GM21576 (cell line): Measurements from ENCODE around the gene PDE2A.

Source experiments
- ATAC-seq: cut with Tn5 transposase; IDR thresholded peaks from one replicate; pipeline ENCODE4 v1.9.1; 2021; ENCODE audit warnings: mild to moderate bottlenecking, moderate library complexity; ENCODE audit not compliant: unreplicated experiment

PDE2A gene

DNA sequence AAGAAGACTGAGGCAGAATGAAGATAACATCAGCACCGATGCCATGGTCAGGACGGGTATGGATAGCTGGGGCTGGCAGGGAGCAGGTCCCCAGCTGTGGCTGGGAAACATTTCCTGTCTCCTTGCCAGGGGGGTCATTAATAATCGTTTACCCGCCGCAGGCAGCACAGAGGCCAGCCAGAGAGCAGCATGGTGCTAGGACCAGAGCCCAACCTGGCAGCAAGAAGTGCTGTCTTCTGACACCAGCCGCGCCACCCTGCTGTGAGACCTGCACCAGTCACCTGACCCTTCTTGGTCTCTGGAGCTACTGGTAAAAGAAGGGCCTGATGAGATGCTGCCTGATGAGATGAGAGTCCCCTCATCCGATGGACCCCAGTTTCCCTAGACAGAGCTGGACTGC is 36.3 kb downstream of the PDE2A start:
- ATAC-seq, result no peak

DNA sequence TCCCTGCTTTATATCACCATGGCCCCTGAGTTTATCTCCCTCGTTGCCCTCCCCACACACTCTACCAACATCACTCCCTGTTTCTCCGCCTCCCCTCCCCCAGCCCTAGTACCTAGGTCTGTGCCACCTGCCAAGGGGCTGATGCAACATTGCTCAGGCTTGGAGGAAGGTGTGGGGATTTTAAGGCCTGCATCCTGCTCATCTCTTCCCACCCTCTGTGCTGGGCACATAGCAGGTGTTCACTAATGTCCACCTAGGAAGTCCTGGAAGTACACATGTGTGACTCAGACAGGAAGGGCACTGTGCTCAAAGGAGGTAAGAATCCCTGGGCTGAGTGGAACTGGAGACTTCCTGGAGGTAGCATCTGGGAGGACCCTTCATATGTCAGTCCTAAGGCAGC is 37.0 kb downstream of the PDE2A start:
- ATAC-seq, result no peak

DNA sequence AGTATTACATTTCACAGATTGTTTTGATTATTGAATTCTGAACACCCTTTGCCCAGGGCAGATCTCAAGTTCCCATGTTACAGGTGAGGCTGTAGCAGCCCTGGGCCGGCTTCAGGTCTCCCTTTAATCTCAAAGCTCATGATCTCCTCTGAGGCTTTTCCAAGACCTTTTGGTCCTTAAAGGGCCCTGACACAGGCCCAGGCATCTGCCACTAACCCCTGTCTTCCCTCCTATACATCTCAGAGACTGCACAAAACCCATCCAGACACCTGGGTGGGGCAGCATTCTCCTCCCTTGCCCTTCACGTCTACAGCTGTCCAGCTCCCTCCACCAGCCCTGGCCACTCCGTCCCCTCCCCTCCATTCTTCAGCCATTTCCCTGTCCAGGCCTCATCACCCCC is 37.8 kb downstream of the PDE2A start:
- ATAC-seq, result no peak

DNA sequence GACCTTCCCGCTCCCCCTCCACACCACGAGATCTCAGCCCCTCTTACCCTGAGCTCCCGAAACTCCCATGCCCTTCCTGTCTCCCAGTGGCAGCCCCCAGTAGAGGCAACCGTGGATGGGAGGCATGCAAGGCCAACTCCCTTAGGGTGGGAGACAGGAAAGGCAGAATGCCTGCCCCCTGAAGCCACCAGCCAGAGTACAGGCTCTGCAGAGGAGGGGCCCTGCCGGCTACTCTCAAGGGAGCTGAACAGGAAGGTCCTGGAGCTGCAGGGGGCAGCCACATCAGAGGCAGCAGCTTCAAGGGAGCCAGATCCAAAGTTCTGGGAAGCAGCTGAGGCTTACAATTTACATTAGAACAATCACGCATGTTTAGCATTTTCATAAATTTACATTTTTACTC is 38.3 kb downstream of the PDE2A start:
- ATAC-seq, result no peak

DNA sequence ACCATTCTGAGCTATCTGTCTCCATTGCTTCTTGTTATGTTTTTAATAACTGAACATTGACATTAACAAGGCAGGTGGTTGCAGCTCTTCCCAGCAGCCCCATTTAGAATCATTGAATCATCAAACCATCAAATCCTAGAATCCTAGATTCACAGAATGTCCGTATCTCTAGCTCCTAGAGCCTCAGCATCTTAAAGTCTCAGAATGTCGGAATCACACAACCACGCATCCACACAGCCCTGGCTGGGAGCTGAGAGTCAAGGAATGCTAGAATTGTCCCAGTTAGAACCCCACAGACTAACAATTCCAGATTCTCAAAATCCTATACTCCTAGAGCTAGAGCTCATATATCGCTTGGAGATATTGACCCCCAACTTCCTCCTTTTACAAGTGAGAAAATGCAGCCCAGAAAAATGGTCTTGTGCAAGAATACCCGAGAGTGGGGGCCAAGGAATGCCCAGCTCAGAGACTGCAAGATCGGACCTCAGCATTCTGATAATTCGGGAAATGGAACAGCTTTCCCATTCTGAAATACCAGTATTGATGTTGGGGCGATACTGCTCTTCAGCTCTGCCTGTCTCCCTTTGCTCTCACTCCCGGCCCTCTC is 38.8 kb downstream of the PDE2A start:
- no peak for ATAC-seq

DNA sequence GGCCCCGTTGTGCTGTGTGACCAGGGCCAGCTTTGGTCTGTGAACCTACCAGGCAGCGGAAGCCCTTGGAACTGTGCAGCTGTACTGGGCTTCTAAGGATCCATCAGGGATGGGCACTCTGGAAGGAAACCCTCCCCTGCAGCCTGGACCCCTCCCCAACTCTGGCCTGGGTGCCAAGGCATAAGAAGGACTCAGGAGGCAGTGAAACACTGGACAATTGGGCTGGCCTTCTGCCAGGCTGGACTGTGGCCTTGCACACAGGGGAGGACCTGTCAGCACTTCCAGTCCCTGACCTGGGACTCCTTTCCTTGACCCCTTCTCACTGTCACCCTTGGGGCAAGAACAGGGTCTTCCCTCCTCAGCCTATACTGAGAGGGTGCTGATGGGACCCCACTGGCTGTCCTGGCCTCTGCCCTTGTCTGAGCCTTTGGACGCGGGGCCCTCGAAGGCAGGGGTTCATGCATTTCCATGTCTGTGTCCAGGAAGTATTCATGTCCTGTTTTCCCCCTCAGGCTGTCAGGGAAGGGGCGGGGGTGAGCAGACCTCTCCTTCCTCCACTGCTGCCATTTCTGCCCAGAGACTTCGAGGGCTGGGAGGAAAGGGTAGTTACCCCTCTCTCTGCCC is 39.6 kb downstream of the PDE2A start:
- ATAC-seq, result no peak

DNA sequence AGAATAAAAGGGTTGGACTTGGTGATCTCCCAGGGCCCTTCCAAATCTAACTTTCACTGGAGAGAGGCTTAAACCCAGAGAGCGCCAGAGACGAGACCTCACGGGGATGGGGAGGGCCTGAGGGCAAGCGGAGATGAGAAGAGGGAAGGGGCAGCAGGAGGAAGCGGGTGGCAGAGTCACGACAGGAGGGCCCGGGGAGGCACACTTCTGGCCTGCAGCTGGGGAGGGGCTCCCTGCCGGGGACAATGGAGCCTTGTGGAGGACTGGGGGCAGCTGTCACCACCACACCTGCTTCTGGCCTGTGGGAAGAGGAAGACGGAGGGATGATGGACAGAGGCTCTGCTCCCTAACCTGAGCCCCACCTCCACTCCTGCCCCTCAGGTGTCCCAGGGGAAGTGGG is 40.2 kb downstream of the PDE2A start:
- ATAC-seq, result no peak

DNA sequence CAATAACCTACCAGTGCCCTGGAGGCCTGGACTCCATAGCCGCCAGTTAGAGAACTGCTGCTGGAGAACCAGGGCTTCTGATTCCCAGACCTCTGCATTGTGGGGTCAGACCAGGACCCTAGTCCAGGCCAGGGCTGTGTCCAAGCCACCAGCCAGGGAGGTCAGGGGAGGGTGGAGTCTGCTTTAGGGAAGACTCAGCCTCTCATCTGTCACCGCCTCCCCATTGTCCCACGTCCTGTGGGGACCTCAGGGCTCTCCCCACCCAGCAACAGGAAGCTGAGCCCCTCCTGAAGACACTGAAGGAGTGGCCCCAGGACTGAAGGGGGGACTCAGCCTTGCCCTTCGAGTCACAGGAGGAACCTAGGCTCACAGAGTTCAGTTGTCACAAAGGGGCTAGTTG is 41.2 kb downstream of the PDE2A start:
- ATAC-seq, result no peak

DNA sequence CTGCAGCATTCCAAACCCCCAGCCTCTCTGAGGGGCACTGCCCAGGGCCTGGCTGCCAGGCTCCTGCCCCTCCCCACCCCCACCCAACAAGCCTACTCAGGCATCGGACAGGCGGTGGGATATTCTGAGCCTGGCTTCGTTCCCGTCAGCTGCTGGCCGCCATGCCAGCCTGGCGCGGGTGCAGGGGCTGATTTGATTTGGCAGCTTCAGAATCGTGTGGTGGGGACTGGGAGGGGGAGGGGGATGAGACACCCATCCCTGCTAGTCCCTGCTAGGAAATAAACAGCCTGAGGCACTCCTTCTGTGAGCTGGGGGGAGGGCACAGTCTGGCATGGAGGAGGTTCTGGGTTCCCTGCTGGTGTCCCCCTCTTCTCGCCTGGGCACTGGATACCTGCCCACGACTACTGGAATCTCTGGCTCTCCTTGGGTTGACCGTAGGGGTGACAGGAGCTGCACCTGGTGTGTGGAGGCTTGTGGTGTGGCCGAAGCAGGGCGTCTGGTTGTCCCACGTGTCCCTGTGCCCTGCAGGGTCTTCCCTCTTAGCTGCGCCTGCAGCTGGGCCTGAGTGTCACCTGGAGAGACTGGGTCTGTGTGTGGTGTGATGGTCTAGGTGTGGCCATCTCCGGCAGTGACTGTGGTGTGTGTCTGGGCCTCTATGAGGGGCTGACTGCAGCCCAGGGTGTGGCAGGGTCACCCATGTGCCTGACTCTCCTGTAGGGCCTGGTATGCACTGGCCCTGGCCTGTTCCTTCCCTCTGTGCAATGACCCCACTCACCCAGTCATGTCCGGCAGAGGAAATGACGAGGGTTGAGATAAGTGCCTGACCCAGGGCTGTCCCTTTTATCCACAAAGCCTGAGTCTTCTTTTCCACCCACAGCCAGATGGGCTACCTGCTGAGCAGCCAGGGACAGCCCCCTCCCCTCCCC is 42.2 kb downstream of the PDE2A start:
- ATAC-seq, result no peak

DNA sequence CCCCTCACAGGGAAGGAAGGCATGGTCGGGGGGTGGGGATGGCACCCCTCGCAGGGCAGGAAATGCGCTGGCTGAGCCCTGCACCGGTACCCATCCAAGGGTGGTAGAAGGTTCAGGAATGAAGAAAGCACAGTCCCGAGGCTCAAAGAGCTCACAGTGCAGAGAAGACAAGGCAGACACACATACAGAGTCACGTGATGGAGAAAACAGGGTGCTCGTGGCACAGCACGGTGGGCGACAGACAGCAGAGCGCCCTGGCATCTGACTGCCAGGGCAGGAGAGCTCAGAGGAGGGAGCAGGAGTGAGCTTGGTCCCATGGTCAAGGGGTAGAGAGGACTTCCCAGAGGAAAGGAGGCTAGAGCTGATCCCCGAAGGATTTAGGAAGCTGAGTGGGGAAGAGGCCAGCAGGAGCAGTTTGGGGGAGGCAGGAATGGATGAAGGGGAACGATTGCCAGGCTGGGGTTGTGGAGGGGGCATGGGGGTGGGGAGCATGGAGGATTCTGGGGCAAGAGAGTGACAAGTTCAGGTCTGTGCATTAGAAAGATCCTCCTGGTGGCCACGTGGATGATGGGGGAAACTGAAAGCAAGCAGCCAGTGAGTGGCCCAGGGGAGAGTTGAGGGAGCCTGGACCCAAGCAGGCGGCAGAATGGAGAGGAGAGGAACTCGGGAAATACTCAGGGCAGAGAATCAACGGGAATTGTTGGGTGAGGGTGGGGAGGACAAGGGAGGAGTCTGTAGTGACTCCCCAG is 43.9 kb downstream of the PDE2A start:
- ATAC-seq, result no peak

DNA sequence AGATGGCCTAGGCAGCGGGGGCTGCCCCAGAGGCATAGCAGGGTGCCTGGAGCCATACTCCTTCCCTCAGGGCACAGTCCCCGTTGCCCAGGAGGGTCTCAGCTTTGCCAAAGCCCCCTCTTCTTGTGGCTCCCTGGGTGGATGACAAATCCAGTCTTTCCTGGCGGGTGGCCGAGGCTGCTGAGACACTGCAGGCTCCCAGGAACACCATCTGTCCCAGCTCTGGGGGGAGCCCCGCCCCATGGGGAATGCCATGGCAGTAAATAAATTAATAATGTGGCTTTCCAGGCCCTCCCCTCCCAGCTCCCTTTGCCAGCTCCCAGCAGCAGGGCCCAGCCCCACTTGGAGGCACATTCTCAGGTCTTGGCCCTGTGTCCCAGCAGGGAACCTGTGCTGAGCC is 45.0 kb downstream of the PDE2A start:
- no peak for ATAC-seq

DNA sequence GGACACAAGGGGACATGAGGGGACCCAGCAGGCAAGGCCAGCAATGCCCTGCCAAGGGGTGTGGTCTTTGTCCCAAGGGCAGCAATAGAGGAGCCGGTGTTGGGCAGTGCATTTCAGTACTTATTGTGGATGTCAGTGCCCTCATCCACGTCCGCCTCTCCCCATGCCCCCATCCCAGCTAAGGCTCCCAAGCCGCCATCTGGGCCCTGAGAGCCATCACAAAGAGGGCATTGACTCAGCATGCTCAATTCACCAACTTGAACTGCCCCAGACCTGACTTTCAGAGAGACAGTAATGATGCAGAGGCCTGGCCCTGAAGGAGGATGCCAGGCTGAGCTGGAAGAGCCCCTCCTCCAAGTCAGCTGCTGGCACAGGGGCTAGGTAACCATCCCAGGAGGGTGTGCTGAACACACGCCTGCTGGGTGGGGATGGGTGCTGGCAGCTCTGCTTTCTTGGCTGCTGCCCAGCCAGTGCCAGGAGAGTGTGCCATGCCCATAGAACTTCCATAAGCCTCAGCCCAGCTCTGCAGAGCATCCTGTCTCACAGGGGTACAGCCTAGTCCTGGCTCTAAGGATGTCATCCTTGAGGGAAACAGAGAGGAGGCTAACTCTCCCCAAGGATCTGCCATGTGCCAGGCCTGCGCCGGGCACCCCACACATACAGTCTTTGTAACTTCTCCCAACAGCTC is 46.5 kb downstream of the PDE2A start:
- ATAC-seq, result no peak

DNA sequence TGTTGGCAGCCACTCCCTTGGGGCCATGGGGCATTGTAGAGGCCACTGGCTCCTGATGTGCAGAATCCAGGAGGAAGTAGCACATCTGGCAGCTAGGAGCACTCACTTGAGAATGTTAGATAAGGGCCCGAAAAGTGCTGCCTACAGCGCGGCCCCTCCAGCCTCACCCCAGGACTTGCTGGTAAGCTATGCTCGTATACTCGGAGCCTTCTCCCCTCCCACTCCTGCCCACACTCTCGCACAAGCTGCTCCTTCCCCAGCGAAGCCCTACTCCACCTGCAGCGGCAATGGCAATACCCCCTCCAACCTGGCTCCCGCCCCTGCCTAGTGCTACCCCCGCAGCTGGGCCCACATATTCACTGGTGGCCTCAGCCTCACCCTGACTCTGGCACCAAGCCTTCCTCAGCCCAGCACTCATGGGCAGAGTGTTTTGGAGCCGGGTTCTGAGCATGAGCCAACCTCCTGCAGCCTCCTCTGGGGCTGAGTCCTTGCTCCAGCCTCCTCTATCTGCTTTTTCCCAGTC is 47.7 kb downstream of the PDE2A start:
- ATAC-seq, result no peak

DNA sequence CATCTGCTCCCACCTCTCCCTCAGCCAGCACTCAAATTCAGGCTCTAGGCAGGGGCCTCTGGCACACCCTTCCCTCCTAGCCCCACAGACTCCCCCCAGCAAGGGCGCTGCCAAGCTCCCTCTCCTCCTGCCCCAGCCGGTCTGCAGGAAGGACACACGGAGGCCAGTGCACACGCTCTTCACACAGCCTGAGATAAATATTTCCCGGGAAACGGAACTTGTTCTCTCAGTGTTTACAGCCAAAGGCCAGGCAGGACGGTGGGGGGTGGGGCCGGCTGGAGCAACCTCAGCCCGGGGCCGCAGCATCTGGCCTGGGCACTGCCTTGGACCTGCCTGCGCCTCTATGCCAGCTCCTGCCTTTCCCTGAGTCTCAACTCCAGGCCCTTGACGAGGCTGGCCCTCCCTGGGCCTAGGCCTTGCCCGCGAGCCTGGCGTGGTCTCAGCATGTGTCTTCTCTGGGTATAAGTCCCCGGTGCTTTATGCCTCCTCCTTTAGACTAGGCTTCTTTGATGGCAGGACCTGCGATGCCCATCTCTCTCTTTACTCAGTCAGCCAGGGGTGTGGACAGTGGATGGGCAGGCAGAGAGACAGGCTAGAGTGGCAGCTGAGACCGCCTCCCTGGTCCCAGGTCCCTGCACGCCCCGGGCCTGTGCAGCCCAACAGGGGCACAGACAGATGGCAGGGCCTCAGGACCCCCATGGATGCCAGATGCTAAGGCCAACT is 48.4 kb downstream of the PDE2A start:
- ATAC-seq, result no peak

DNA sequence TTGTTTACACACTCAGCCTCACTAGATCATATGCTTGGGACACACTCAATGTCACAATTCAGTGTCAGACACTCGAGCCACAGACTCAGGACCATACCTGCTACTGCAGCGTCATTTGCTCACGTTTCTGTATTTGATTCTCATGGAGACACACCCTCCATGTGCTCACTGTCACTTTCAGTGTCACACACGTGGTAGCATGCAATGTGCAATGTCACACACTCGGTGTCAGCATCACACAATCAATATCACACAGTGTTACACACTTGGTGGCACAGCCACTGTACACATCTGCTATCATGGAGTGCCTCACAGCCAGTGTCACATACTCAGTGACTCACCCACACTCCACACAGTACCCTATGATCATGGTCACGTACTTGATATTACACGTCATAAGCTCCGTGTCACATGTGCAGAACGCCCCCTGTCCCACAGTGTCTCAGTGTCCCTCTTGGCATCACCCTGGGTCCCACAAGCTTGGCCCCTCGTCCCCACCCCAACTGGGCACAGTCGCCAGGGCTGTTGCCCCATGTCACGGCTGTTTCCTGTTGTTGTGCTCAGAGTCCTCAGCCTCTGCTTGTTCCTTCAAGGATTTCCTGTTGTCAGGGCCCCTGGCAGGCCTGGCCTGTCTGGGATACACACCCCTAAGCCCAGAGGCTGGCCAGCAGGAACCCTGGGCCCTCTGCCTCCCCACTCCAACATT is 49.6 kb downstream of the PDE2A start:
- ATAC-seq, result no peak

DNA sequence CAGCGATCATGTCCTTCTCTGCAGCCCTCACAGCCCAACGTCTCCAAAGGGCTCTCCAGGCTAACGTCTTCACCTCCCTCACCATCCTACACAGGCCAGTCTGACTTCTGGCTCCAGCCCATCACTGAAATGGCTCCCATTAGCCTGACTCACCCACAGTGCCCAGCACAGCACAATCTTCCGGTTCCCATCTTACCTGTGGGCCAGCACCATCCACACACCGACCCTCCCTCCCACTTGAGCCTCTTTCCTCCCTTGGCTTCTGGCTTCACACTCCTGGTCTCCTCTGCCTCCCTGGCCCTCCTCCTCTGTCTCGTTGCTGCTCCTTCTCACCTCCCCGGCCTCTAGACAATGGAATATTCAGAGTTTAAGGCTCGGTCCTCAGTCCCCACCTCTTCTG is 51.2 kb downstream of the PDE2A start:
- ATAC-seq, result no peak

DNA sequence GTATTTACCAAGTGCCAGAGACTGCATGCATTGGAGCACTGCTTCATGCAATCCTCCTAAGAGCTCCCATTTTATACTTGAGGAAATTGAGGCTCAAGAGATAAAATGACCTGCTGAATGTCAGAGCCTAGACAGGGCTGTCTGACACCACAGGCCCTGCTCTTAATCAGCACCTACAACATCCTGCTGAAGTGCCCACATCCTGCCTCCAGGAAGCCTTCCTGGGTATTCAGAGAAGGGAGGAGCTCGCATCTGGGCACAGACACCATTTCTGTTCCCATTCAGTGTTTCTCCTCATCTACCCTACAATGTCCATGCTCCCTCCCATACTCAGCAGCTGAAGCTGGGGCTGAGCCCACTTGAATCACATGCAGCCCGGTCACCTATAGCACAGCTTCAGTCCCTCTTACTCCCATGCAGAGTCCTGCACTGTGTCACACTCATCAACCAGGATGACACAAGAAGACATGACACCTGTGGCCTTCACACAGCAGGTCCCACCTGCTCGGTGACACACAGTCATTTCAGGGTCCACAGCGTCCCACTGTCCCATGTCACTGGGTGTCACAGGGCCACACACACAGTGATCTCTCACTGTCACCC is 53.1 kb downstream of the PDE2A start:
- ATAC-seq, result no peak

DNA sequence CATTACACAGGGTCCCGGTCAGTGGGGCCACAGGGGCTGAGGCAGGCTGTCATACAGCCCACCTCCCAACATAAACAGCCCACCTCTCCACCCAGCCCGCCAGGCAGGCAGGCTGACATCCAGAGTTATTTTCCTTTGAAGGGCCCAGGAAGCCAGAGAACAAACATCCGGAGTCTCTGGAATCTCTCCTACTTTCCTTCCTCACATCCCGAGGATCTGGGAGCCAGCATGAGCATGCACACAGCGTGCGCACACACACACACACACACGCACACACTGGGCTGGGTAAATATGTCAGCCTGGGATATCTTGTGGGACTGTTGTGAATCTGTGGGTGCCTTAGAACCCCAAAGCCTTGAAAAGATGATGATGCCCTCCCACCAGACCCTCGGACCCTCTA is 55.4 kb downstream of the PDE2A start:
- no peak for ATAC-seq
